NOMO-1 treated with dmso at 0.1 percent for 144 hours (cell line): ENCODE results near the gene TRIM66.

Source experiments
- DNase-seq: peaks from one replicate; lab custom pipeline; 2025; ENCODE audit not compliant: unreplicated experiment; lab: John Stamatoyannopoulos, UW

TRIM66 gene

GRCh38 chr11:8614497-8614896 is 68.0 kb downstream of the TRIM66 start:
- no peak for DNase-seq

GRCh38 chr11:8613036-8613435 is 69.4 kb downstream of the TRIM66 start:
- no peak for DNase-seq

- DNase-seq: no peak
Observed at GRCh38 chr11:8612522-8612921, 69.9 kb downstream of the TRIM66 start.

- no peak for DNase-seq
Observed at GRCh38 chr11:8610532-8611116, 71.8 kb downstream of the TRIM66 start.

GRCh38 chr11:8608652-8609051 is 73.8 kb downstream of the TRIM66 start:
- no peak for DNase-seq

GRCh38 chr11:8605971-8606563 is 76.4 kb downstream of the TRIM66 start:
- no peak for DNase-seq

GRCh38 chr11:8604078-8604723 is 78.3 kb downstream of the TRIM66 start:
- peak; percentile 58 for DNase-seq

GRCh38 chr11:8603696-8604077 is 78.8 kb downstream of the TRIM66 start:
- DNase-seq: no peak

- no peak for DNase-seq
Observed at GRCh38 chr11:8601376-8602133, 80.9 kb downstream of the TRIM66 start.

- DNase-seq: no peak
Observed at GRCh38 chr11:8598506-8598905, 84.0 kb downstream of the TRIM66 start.

- DNase-seq: peak; percentile 10
Observed at GRCh38 chr11:8597182-8597581, 85.3 kb downstream of the TRIM66 start.

GRCh38 chr11:8596504-8597046 is 85.9 kb downstream of the TRIM66 start:
- no peak for DNase-seq

GRCh38 chr11:8593935-8594909 is 88.2 kb downstream of the TRIM66 start, which contains the start of gene STK33:
Gene STK33 (minus strand): TSS chr11:8594228. CDS start chr11:8474905, 119,323 bp downstream.
- DNase-seq: peak; percentile 29

GRCh38 chr11:8593455-8593854 is 89.0 kb downstream of the TRIM66 start:
- no peak for DNase-seq

GRCh38 chr11:8587915-8588314 is 94.5 kb downstream of the TRIM66 start:
- DNase-seq: no peak

GRCh38 chr11:8586805-8587204 is 95.7 kb downstream of the TRIM66 start:
- DNase-seq: no peak

- DNase-seq: no peak
Observed at GRCh38 chr11:8586184-8586583, 96.3 kb downstream of the TRIM66 start.

GRCh38 chr11:8584511-8584910 is 98.0 kb downstream of the TRIM66 start:
- no peak for DNase-seq

- DNase-seq: no peak
Observed at GRCh38 chr11:8584082-8584481, 98.4 kb downstream of the TRIM66 start.

GRCh38 chr11:8581300-8581699 is 101.2 kb downstream of the TRIM66 start:
- no peak for DNase-seq
